B cell (primary cell): ENCODE data around the gene KLK7. TPM values are rescaled to one million over a fixed set of nuclear protein-coding genes. Genes with fewer than 3 reads are reported as not detected.

Experiments used
- ATAC-seq: fragments of 200-7000 bp; cut with Tn5 transposase; one replicate; pipeline ENCODE4 v1.10.0; 2021; ENCODE audit warnings: low read depth, mild to moderate bottlenecking, moderate number of reproducible peaks, moderate library complexity
- CTCF ChIA-PET: fragments of 350-600 bp; sonication (Branson Sonifier 250); formaldehyde crosslinking; loops from one replicate; lab custom pipeline; 2021; ENCODE audit warnings: antibody characterized with exemption, inconsistent platforms; lab: Charles Lee
- POLR2A ChIA-PET: fragments of 350-600 bp; sonication (Branson Sonifier 250); formaldehyde crosslinking; loops from one replicate; lab custom pipeline; 2021; ENCODE audit warnings: antibody characterized with exemption; lab: Charles Lee
- DNase-seq: peaks from one replicate; pipeline ENCODE4 v3.0.0; 2013
- H2AFZ ChIP-seq: 2 replicates; pipeline ENCODE4 v1.6.1; 2012; ENCODE audit warnings: mild to moderate bottlenecking, low read depth, low read length; ENCODE audit not compliant: insufficient read depth, poor library complexity, severe bottlenecking
- H3K27ac ChIP-seq, 2 donors: 1 replicate in 1 of 2; 2 replicates in 1 of 2; pipeline ENCODE4 v1.5.1; 2012 to 2013; ENCODE audit warnings: low read length in 2 of 2, mild to moderate bottlenecking in 2 of 2, moderate library complexity in 1 of 2
- H3K27me3 ChIP-seq, 4 experiments: fragments of 200-600 bp in 1 of 4; sonication (generic) in 1 of 4; replicated peaks in 1 of 4; 1 replicate in 2 of 4; 2 replicates in 2 of 4; pipeline versions ENCODE4 v1.6.1 to v1.7.0; 2013 to 2016; ENCODE audit warnings: low read length in 3 of 4, mild to moderate bottlenecking in 2 of 4, mixed read lengths in 1 of 4, moderate library complexity in 1 of 4; ENCODE audit not compliant: insufficient read depth in 4 of 4, control insufficient read depth in 3 of 4; ENCODE audit errors: control extremely low read depth in 1 of 4
- H3K36me3 ChIP-seq, 2 experiments: replicated peaks in 1 of 2; 1 replicate in 1 of 2; 2 replicates in 1 of 2; pipeline versions ENCODE4 v1.6.1 to v1.7.1; 2013; ENCODE audit warnings: low read length in 1 of 2; ENCODE audit not compliant: insufficient read depth in 2 of 2, control insufficient read depth in 1 of 2; ENCODE audit errors: control extremely low read depth in 1 of 2, extremely low read depth in 1 of 2
- H3K4me1 ChIP-seq, 2 donors: fragments of 200-600 bp in 1 of 2; sonication (generic) in 1 of 2; 1 replicate in 1 of 2; 2 replicates in 1 of 2; pipeline versions ENCODE4 v1.5.1 to v1.6.1; 2013 to 2017; ENCODE audit warnings: low read length in 2 of 2; ENCODE audit not compliant: control insufficient read depth in 2 of 2, insufficient read depth in 2 of 2
- H3K4me2 ChIP-seq: replicated peaks from 2 replicates; pipeline ENCODE3; 2012; ENCODE audit warnings: mild to moderate bottlenecking, low read depth, low read length; ENCODE audit not compliant: poor library complexity, severe bottlenecking
- H3K4me3 ChIP-seq, 5 experiments: fragments of 200-600 bp in 1 of 5; sonication (generic) in 1 of 5; 1 replicate in 3 of 5; 2 replicates in 2 of 5; pipeline versions ENCODE4 v1.5.1 to v1.7.0; 2011 to 2016; ENCODE audit warnings: low read length in 4 of 5, mild to moderate bottlenecking in 4 of 5, low read depth in 2 of 5, control low read depth in 1 of 5, moderate library complexity in 1 of 5; ENCODE audit not compliant: insufficient read depth in 1 of 5; ENCODE audit errors: control extremely low read depth in 1 of 5, extremely low read depth in 1 of 5
- H3K79me2 ChIP-seq: fragments of 200-600 bp; sonication (generic); one replicate; pipeline ENCODE4 v1.6.0; 2016; ENCODE audit warnings: low read length; ENCODE audit not compliant: control insufficient read depth, insufficient read depth
- H3K9ac ChIP-seq: fragments of 200-600 bp; sonication (generic); 2 replicates; pipeline ENCODE4 v1.6.1; 2017; ENCODE audit warnings: mild to moderate bottlenecking, low read length, moderate library complexity
- H3K9me3 ChIP-seq, 3 donors: one replicate each; pipeline versions ENCODE4 v1.6.1 to v1.7.1; 2013; ENCODE audit warnings: low read length in 2 of 3; ENCODE audit not compliant: control insufficient read depth in 2 of 3, insufficient read depth in 1 of 3; ENCODE audit errors: control extremely low read depth in 1 of 3
- H4K20me1 ChIP-seq: 2 replicates; pipeline ENCODE4 v1.6.0; 2012; ENCODE audit warnings: mild to moderate bottlenecking, low read length; ENCODE audit not compliant: insufficient read depth, control insufficient read depth, poor library complexity, severe bottlenecking
- H3K27ac Mint-ChIP-seq: one replicate; pipeline ENCODE4 v1.8.0; 2021; ENCODE audit warnings: mixed read lengths
- H3K27me3 Mint-ChIP-seq: one replicate; pipeline ENCODE4 v1.8.0; 2021; ENCODE audit warnings: mixed read lengths
- H3K4me1 Mint-ChIP-seq: one replicate; pipeline ENCODE4 v1.8.0; 2021; ENCODE audit warnings: mixed read lengths
- H3K4me3 Mint-ChIP-seq: one replicate; pipeline ENCODE4 v1.8.0; 2021; ENCODE audit warnings: mixed read lengths
- H3K9me3 Mint-ChIP-seq: one replicate; pipeline ENCODE4 v1.8.0; 2022; ENCODE audit warnings: mixed read lengths; ENCODE audit not compliant: insufficient read depth
- CTCF ChIP-seq: fragments of 200-600 bp; IDR thresholded peaks from one replicate; pipeline ENCODE4 v1.8.0; 2022; ENCODE audit warnings: antibody characterized with exemption, mild to moderate bottlenecking
- EZH2 ChIP-seq: IDR thresholded peaks from 2 replicates; pipeline ENCODE4 v1.6.1; 2012; ENCODE audit warnings: borderline replicate concordance, low read depth, mild to moderate bottlenecking, moderate library complexity, low read length; ENCODE audit not compliant: insufficient read depth, poor library complexity, severe bottlenecking
- WGBS: methylation state at CpG from one replicate; pipeline ENCODE4 v1.1.5; 2013; ENCODE audit warnings: missing lambda C conversion rate; ENCODE audit not compliant: insufficient coverage; 5-methylcytosine and 5-hydroxymethylcytosine counted together
- intact Hi-C: fragments of 100-400 bp; cut with micrococcal nuclease; formaldehyde crosslinking; loops from one replicate; pipeline ENCODE4 v1.10.0; 2022
- polyA plus RNA-seq: library from polyadenylated mRNA; depleted of rRNA; stranded (reverse); fragments of >200 nt; gene quantifications from 2 replicates; pipeline ENCODE4 v1.2.3, GENCODE V29; 2012
- total RNA-seq, 2 donors: library from RNA; stranded (reverse); fragments of 120-200 nt in 1 of 2; gene quantifications; 1 replicate in 1 of 2; 2 replicates in 1 of 2; pipeline versions ENCODE4 v1.2.3 to v1.2.4, GENCODE V29; 2013 to 2022

KLK7 gene
- total and polyA plus RNA-seq, 2 donors (not counting 1 experiment from before 2014, with no cell fraction given): not detected

- Mint-ChIP-seq H3K4me1 (no peaks in the 10 kb centered on the region), H3K27ac (no peak overlapping the region), H3K4me3 (no peak overlapping the region), H3K9me3 (no peaks in the 10 kb centered on the region), H3K27me3 (peaks cover 37% of the 10 kb centered on the region)
- ATAC-seq (no peak), DNase-seq (no peak)
- no peak overlapping the region for H3K9ac ChIP-seq
- POLR2A ChIA-PET: no interaction called here
- H3K27ac ChIP-seq: no peak overlapping the region
- intact Hi-C loops: no loop called here
- no peak overlapping the region for H2AFZ ChIP-seq
- no peak overlapping the region for H3K4me2 ChIP-seq
- H4K20me1 ChIP-seq: no peaks in the 10 kb centered on the region
- no peaks in the 10 kb centered on the region for H3K79me2 ChIP-seq
- CTCF ChIA-PET: no interaction called here
- WGBS: 46% methylated on average over 2 of the region's 4 CpGs
- no peaks in the 10 kb centered on the region for H3K36me3 ChIP-seq
- H3K27me3 ChIP-seq: peaks cover 0 to 17% (median 4%) of the 10 kb centered on the region in 4 experiments
- H3K4me1 ChIP-seq: no peaks in the 10 kb centered on the region
- no peak overlapping the region for H3K4me3 ChIP-seq
- TF ChIP-seq EZH2: no peak
- no peak for TF ChIP-seq CTCF
- H3K9me3 ChIP-seq: peaks cover 0 to 3% (median 0%) of the 10 kb centered on the region in 3 donors
Measured at GRCh38 chr19:51010066-51010795, 26.5 kb upstream of the KLK7 start.

GRCh38 chr19:51009061-51009891, 25.6 kb upstream of the KLK7 start:
- no peaks in the 10 kb centered on the region for H3K36me3 ChIP-seq
- Mint-ChIP-seq H3K4me1 (no peaks in the 10 kb centered on the region), H3K27ac (no peak overlapping the region), H3K4me3 (no peak overlapping the region), H3K27me3 (peaks cover 31% of the 10 kb centered on the region), H3K9me3 (no peaks in the 10 kb centered on the region)
- WGBS: 80% methylated on average over 13 of the region's 19 CpGs
- intact Hi-C loops: no loop called here
- ATAC-seq (no peak), DNase-seq (no peak)
- H3K9me3 ChIP-seq: peaks cover 0 to 3% (median 0%) of the 10 kb centered on the region in 3 donors
- ChIA-PET CTCF (no interaction called here), POLR2A (no interaction called here)
- peaks cover 0 to 7% (median 2%) of the 10 kb centered on the region in 4 experiments for H3K27me3 ChIP-seq
- TF ChIP-seq CTCF: no peak
- no peak for TF ChIP-seq EZH2
- no peaks in the 10 kb centered on the region for H3K4me1 ChIP-seq
- H3K27ac ChIP-seq: no peak overlapping the region
- no peak overlapping the region for H3K4me2 ChIP-seq
- no peaks in the 10 kb centered on the region for H4K20me1 ChIP-seq
- H3K79me2 ChIP-seq: no peaks in the 10 kb centered on the region
- no peak overlapping the region for H2AFZ ChIP-seq
- no peak overlapping the region for H3K9ac ChIP-seq
- no peak overlapping the region for H3K4me3 ChIP-seq
